DND-41 (cell line): ENCODE results near the gene COPA.

Source experiments
- ATAC-seq: fragments of 200-7000 bp; cut with Tn5 transposase; 3 replicates; pipeline ENCODE4 v1.9.1; 2021; ENCODE audit warnings: low read depth; ENCODE audit not compliant: insufficient read depth
- DNase-seq: peaks from one replicate; pipeline ENCODE4 v3.0.0-alpha.2; 2020
- H2AFZ ChIP-seq: 2 replicates; pipeline ENCODE4 v1.6.0; 2012; ENCODE audit warnings: low read depth, low read length
- H3K27ac ChIP-seq: 2 replicates; pipeline ENCODE4 v1.5.1; 2012; ENCODE audit warnings: low read length, inconsistent platforms
- H3K27me3 ChIP-seq: fragments of 200-600 bp; sonication (generic); 2 replicates; pipeline ENCODE4 v1.6.0; 2012; ENCODE audit warnings: low read length, mild to moderate bottlenecking, inconsistent platforms; ENCODE audit not compliant: insufficient read depth, poor library complexity
- H3K36me3 ChIP-seq: 2 replicates; pipeline ENCODE4 v1.5.1; 2012; ENCODE audit warnings: low read length, inconsistent platforms; ENCODE audit not compliant: insufficient read depth
- H3K4me1 ChIP-seq: 2 replicates; pipeline ENCODE4 v1.5.1; 2012; ENCODE audit warnings: mild to moderate bottlenecking, low read length; ENCODE audit not compliant: insufficient read depth
- H3K4me2 ChIP-seq: 2 replicates; pipeline ENCODE4 v1.6.0; 2012; ENCODE audit warnings: mild to moderate bottlenecking, moderate library complexity, low read length, inconsistent platforms; ENCODE audit not compliant: insufficient read depth
- H3K4me3 ChIP-seq, 2 experiments: fragments of 200-600 bp in 1 of 2; shearing (Covaris generic) in 1 of 2; 2 replicates each; pipeline ENCODE4 v1.5.1; 2012 to 2016; ENCODE audit warnings: inconsistent platforms in 2 of 2, low read length in 2 of 2, mild to moderate bottlenecking in 2 of 2, low read depth in 1 of 2, moderate library complexity in 1 of 2
- H3K79me2 ChIP-seq: 2 replicates; pipeline ENCODE4 v1.6.0; 2012; ENCODE audit warnings: low read length, inconsistent platforms; ENCODE audit not compliant: insufficient read depth
- H3K9ac ChIP-seq: 2 replicates; pipeline ENCODE4 v1.6.0; 2012; ENCODE audit warnings: low read depth, mild to moderate bottlenecking, inconsistent platforms, low read length, moderate library complexity
- H3K9me3 ChIP-seq: 2 replicates; pipeline ENCODE4 v1.5.1; 2012; ENCODE audit warnings: low read length, moderate library complexity, mild to moderate bottlenecking, inconsistent platforms; ENCODE audit not compliant: insufficient read depth, severe bottlenecking
- H4K20me1 ChIP-seq: 2 replicates; pipeline ENCODE4 v1.6.0; 2012; ENCODE audit warnings: low read length; ENCODE audit not compliant: insufficient read depth
- CTCF ChIP-seq: IDR thresholded peaks from 2 replicates; pipeline ENCODE4 v1.5.1; 2012; ENCODE audit warnings: borderline replicate concordance, low read length, moderate library complexity, mild to moderate bottlenecking; ENCODE audit not compliant: poor library complexity, severe bottlenecking; ENCODE audit errors: extremely low read depth
- EZH2 ChIP-seq: IDR thresholded peaks from 3 replicates; pipeline ENCODE4 v1.6.1; 2012; ENCODE audit warnings: borderline replicate concordance, low read depth, mild to moderate bottlenecking, moderate library complexity, low read length, inconsistent platforms; ENCODE audit not compliant: severe bottlenecking

The COPA gene

GRCh38 chr1:160245434-160245833, 97.6 kb downstream of the COPA start:
- Histone ChIP-seq H3K36me3 (peaks cover 46% of the 10 kb centered on the region), H3K27me3 (no peaks in the 10 kb centered on the region), H3K27ac (no peak overlapping the region), H3K9me3 (no peaks in the 10 kb centered on the region), H2AFZ (no peak overlapping the region), H3K4me1 (no peaks in the 10 kb centered on the region; the same call in 1 of the 2 replicates), H3K79me2 (peaks cover 67% of the 10 kb centered on the region), H4K20me1 (peaks cover 13% of the 10 kb centered on the region), H3K4me2 (no peak overlapping the region), H3K4me3 (no peak overlapping the region), H3K9ac (no peak overlapping the region)
- ATAC-seq (no peak), DNase-seq (no peak)
- TF ChIP-seq EZH2 (no peak), CTCF (no peak)

GRCh38 chr1:160244209-160244608, 98.8 kb downstream of the COPA start:
- Histone ChIP-seq H3K4me1 (no peaks in the 10 kb centered on the region; the same call in 1 of the 2 replicates), H3K9ac (no peak overlapping the region), H3K4me2 (no peak overlapping the region), H4K20me1 (peaks cover 14% of the 10 kb centered on the region), H3K27me3 (no peaks in the 10 kb centered on the region), H2AFZ (no peak overlapping the region), H3K27ac (no peak overlapping the region), H3K9me3 (no peaks in the 10 kb centered on the region), H3K36me3 (peaks cover 57% of the 10 kb centered on the region), H3K79me2 (peaks cover 58% of the 10 kb centered on the region), H3K4me3 (no peak overlapping the region)
- TF ChIP-seq CTCF (no peak), EZH2 (no peak)
- ATAC-seq = no peak
- DNase-seq = no peak

- TF ChIP-seq EZH2 = no peak
- no peak for TF ChIP-seq CTCF
- no peak overlapping the region for H3K9ac ChIP-seq
- no peak overlapping the region for H2AFZ ChIP-seq
- peaks cover 14% of the 10 kb centered on the region for H4K20me1 ChIP-seq
- no peak overlapping the region for H3K4me3 ChIP-seq
- H3K4me2 ChIP-seq = no peak overlapping the region
- peaks cover 53% of the 10 kb centered on the region for H3K79me2 ChIP-seq
- no peaks in the 10 kb centered on the region for H3K9me3 ChIP-seq
- H3K27me3 ChIP-seq = no peaks in the 10 kb centered on the region
- DNase-seq (no peak), ATAC-seq (no peak)
- no peak overlapping the region for H3K27ac ChIP-seq
- no peaks in the 10 kb centered on the region; the same call in 1 of the 2 replicates for H3K4me1 ChIP-seq
- H3K36me3 ChIP-seq = peaks cover 62% of the 10 kb centered on the region
These were observed 99.3 kb downstream of the COPA start for GRCh38 chr1:160243767-160244166.
